ENCODE data around the gene SLC22A16.

- TF ChIP-seq CTCF (IDR thresholded peaks at IDR 0.05) (no peak), POLR2A (IDR thresholded peaks at IDR 0.05) (no peak)
Observed at GRCh38 chr6:110398778-110399177, 77.6 kb downstream of the SLC22A16 start.
